LNCaP clone FGC (cell line): ENCODE results near the gene UGCG.
"Not testable (repeated sequence)": the region's sequence is repeated elsewhere in the genome, so short reads cannot be mapped to it uniquely, and the experiment has no call there.

Experiments used
- DNase-seq: peaks from one replicate; pipeline ENCODE4 v3.0.0-alpha.2; 2011; ENCODE audit warnings: low read depth
- H3K4me3 ChIP-seq: 2 replicates; pipeline ENCODE4 v1.5.1; 2011; ENCODE audit warnings: mild to moderate bottlenecking, low read depth, low read length, control low read depth
- TF ChIP-seq, protein P1 (sequence below): IDR thresholded peaks from 2 replicates; pipeline ENCODE4 v1.5.1; 2012; ENCODE audit warnings: mild to moderate bottlenecking; ENCODE audit not compliant: control insufficient read depth, insufficient read depth; ENCODE audit errors: extremely low read depth

UGCG gene

DNA sequence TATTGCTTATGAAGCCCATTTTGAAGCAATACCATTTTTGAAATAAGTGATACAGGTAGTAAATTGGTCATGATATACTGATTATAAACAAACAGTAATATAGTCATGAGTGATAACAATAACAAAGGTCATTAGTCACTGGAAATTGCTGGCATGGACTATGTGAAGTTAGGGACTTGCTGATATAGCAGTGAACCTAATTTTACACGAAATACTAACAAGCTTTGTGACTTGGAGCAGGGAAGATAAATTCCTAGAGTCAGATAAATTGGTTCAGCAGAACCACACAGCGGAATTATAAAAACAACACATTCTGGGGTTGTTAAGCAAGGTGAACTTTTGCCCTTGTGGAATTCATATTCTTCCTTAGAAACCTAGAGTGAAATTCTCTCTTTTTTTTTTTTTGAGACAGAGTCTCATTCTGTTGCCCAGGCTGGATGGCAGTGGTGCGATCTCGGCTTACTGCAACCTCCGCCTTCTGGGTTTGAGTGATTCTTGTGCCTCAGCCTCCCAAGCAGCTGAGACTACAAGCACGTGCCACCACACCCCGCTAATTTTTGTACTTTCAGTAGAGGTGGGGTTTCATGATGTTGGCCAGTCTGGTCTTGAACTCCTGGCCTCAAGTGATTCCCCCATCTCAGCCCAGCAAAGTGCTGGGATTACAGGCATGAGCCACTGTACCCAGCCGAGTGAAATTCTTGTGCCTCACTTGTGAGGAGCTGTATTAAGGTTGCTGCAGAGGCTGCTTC, 6.0 kb downstream of the UGCG start:
- TF ChIP-seq, protein P1, sequence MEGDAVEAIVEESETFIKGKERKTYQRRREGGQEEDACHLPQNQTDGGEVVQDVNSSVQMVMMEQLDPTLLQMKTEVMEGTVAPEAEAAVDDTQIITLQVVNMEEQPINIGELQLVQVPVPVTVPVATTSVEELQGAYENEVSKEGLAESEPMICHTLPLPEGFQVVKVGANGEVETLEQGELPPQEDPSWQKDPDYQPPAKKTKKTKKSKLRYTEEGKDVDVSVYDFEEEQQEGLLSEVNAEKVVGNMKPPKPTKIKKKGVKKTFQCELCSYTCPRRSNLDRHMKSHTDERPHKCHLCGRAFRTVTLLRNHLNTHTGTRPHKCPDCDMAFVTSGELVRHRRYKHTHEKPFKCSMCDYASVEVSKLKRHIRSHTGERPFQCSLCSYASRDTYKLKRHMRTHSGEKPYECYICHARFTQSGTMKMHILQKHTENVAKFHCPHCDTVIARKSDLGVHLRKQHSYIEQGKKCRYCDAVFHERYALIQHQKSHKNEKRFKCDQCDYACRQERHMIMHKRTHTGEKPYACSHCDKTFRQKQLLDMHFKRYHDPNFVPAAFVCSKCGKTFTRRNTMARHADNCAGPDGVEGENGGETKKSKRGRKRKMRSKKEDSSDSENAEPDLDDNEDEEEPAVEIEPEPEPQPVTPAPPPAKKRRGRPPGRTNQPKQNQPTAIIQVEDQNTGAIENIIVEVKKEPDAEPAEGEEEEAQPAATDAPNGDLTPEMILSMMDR = no peak
- DNase-seq = no peak
- no peak overlapping the region for H3K4me3 ChIP-seq

DNA sequence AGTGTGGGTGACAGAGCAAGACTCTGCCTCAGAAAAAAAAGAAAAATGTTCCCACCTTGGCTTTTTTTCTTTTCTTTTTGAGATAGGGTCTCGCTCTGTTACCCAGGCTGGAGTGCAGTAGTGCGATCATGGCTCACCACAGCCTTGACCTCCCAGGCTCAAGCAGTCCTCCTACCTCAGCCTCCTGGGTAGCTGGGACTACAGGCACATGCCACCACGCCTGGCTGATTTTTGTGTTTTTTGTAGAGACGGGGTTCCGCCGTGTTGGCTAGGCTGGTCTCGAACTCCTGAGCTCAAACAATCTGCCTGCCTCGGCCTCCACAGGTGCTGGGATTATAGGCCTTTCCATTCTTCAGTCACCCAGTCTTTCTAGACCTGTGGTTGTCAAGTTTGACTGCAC, 6.9 kb downstream of the UGCG start:
- not testable (repeated sequence) for H3K4me3 ChIP-seq, DNase-seq

DNA sequence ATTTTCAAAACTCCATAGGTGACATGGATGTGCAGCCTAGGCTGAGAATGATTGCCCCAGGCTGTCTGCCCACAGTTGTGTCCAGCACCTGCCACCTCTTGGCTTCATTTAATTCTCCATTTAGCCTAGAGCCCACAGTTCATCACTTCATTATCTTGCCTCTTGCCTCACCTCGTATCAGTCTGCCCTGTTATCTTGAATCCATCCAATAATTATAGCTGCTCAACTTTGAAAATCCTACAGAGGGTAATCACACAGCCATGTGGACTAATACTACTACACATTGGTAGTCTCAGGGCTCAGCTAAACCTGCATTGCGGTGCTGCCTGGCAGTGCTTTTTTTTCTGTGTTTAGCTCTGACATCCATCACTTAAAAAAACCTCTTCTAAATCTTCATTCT, 7.4 kb downstream of the UGCG start:
- TF ChIP-seq, protein P1 = no peak
- no peak for DNase-seq
- H3K4me3 ChIP-seq = no peak overlapping the region

DNA sequence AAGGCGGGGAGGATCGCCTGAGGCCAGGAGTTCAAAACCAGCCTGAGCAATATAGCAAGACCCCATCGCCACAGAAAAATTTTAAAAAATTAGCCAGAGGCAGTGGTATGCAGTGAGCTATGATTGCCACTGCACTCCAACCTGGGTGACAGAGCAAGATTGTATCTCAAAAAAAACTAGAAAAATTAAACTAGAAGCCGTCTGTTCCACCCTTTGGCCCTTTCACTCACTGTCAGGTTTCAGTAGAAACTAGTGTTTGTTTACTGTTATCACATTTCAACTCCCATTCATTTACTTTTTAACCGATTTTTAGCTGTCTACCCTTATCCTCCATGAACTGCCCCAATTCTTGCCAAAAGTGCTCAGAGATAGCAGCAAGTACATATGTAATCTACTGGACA, 8.3 kb downstream of the UGCG start:
- H3K4me3 ChIP-seq = no peak overlapping the region
- DNase-seq = no peak
- TF ChIP-seq, protein P1 = no peak

DNA sequence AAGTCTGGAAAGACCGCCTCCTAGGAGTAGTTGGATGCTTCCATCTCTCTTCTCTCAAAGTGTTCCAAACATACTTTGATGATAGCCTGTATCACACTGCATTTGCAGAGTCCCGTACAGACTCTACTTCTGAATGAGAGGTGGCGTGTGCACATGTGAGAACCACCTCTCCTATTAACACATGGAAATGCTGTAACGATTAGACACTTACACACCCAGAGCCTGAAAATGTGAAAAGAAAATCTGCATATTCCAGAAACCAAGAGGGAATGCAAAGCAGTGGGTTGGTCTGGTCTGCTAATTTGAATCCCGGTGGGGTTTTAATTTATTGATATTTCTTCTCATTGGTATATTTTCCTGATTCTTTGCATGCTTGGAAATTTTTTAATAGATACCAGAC, 10.5 kb downstream of the UGCG start:
- TF ChIP-seq, protein P1 = no peak
- H3K4me3 ChIP-seq = no peak overlapping the region
- DNase-seq = no peak

DNA sequence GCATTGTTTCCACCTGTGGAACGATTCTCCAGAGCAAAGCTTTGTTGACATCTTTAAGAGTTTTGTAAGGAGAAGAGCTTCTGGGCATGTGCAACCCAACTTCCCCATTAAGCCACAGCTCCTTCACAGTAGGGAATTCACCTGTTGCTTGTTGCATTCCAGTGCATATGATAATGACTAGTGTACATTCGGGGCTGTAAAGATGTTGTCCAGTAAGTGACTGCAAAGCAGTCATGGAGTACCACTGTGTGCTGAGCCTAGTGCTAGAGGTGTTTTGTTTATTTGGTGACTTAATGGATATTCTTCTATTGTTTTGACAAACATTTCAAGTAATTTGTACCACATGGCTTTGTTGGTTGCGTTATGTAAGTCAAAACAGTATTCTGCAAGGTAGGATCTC, 12.8 kb downstream of the UGCG start:
- no peak for DNase-seq
- TF ChIP-seq, protein P1 = no peak
- no peak overlapping the region for H3K4me3 ChIP-seq

DNA sequence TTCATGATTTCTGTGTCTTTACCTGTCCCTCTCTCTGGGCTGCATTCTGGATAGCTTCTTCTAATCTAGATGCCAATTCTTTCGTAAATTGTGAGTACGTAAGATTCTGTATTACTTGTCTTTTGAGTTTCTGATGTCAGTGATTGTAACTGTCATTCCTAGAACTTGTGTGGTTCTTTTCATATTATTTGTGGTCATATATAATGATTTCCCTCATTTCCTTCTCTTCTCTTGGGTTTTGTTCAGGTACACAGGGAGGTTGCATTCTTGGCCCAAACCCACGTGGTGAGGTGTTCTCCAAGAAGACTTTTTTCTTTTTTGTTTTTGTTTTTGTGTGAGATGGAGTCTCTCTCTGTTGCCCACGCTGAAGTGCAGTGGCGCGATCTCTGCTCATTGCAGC, 13.8 kb downstream of the UGCG start:
- no peak overlapping the region for H3K4me3 ChIP-seq
- TF ChIP-seq, protein P1 = no peak
- DNase-seq = no peak
